ENCODE data around the gene CIT.
"Not testable (repeated sequence)": the region's sequence is repeated elsewhere in the genome, so short reads cannot be mapped to it uniquely, and the experiment has no call there.

CIT gene, protein sequence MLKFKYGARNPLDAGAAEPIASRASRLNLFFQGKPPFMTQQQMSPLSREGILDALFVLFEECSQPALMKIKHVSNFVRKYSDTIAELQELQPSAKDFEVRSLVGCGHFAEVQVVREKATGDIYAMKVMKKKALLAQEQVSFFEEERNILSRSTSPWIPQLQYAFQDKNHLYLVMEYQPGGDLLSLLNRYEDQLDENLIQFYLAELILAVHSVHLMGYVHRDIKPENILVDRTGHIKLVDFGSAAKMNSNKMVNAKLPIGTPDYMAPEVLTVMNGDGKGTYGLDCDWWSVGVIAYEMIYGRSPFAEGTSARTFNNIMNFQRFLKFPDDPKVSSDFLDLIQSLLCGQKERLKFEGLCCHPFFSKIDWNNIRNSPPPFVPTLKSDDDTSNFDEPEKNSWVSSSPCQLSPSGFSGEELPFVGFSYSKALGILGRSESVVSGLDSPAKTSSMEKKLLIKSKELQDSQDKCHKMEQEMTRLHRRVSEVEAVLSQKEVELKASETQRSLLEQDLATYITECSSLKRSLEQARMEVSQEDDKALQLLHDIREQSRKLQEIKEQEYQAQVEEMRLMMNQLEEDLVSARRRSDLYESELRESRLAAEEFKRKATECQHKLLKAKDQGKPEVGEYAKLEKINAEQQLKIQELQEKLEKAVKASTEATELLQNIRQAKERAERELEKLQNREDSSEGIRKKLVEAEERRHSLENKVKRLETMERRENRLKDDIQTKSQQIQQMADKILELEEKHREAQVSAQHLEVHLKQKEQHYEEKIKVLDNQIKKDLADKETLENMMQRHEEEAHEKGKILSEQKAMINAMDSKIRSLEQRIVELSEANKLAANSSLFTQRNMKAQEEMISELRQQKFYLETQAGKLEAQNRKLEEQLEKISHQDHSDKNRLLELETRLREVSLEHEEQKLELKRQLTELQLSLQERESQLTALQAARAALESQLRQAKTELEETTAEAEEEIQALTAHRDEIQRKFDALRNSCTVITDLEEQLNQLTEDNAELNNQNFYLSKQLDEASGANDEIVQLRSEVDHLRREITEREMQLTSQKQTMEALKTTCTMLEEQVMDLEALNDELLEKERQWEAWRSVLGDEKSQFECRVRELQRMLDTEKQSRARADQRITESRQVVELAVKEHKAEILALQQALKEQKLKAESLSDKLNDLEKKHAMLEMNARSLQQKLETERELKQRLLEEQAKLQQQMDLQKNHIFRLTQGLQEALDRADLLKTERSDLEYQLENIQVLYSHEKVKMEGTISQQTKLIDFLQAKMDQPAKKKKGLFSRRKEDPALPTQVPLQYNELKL (N-terminal part only)

DNA sequence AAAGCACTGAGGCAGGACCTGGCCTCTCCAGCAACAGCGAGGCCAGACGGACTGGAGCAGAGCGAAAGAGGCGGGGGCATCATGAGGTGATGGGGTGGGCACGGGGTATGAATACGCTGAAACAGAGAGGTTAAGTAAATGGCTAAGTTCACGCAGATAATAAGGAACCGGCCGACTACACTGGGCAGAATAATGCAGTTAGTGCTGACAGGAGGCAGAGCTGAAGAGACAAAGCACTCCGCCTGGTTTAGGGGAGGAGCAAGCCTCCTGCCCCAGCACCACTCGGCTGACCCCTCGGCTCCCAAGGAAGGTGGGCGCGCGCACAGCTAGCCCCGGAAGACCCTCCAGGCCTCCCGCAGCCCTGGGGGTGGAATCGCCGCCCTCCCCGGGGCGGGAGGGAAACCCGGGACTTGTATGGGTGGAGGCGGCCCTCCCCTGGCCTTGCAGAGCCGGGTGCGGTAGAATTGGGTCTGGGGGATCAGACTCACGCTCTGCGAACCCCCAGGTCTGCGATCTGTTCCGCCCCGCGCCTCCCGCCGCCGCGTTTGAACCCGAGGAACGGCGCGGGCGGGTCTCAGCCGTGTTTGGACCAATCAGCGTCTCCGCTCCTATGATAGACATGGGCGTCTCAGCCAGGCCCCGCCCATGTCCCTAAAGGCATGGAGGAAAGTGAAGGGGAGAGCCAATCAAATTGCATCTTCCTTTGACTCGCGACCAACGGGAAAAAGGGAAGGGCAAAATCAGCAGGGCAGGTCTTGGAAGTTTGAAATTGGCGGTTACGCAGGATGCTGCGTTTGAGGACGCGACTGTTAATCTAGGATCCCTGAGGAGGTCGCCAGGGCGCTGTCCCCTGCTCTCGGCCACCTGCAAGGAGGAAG is at the start of gene CIT:
TSS of gene CIT (minus strand) at position 560 of the 878 bp plus-strand sequence. CDS start 1,152 bp downstream, outside the sequence.
- in situ Hi-C loops (cut with MboI; ENCODE audit: low sequenced_read_pairs), result no loop called here

DNA sequence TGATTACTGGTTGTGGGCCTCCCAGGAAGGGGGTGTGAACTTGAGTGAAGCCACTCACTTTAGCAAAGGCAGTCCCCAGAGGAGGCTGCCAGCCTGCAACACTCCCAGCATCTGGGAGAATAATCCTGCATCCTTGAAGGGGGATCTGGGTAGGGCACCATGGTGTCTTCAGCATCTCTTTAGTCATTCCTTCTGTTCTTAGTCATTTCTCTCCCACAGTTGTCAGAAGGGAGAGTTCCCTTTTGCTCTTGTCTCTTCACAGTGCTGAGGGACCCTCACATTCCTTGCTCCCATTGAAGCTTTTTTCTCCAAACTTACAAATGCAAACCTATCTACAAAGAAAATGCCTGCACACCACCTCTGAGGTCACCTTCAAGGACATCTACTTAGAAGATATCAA is 48.1 kb upstream of the CIT start:
- in situ Hi-C loops (cut with MboI; ENCODE audit: low sequenced_read_pairs), result no loop called here

DNA sequence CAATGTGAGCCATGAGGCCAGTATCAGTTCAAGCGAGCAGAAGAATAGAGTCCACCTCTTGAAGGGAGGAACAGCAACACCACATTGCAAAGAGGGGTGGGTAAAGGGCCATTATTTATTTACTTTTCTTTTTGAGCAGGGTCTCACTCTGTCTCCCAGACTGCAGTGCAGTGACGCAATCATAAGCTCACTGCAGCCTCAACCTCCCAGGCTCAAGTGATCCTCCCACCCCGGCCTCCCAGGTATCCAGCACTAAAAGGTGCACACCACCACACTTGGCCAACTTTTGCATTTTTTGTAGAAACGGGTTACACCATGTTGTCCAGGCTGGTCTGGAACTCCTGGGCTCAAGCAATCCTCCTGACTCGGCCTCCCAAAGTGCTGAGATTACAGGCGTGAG is 42.9 kb upstream of the CIT start:
- in situ Hi-C loops (cut with MboI; ENCODE audit: low sequenced_read_pairs), result no loop called here

DNA sequence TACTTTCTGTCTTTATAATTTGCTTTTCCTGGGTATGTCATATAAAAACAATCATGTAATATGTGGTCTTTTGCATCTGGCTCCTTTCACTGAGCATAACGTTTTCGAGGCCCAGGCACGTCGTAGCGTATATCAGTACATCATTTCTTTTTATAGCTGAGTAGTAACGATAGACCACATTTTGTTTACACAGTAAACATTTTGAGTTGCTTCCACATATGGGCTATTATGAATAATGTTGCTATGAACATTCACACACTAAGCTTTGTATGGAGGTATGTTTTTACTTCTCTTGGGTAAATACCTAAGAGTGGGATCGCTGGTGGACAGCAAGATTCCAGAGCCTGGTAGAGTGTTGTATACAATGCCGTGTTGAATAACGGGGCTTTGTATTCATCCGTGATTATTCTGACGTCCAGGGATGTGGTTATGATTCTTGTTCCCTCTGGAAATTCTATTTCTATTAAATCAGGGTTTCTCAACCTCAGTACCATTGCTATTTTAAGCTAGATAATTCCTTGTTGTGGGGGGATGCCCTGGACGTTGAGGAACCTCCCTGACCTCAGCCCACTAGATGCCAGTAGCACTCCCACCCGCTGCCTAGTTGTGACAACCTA is 38.9 kb upstream of the CIT start:
- in situ Hi-C loops (cut with MboI; ENCODE audit: low sequenced_read_pairs), result no loop called here

DNA sequence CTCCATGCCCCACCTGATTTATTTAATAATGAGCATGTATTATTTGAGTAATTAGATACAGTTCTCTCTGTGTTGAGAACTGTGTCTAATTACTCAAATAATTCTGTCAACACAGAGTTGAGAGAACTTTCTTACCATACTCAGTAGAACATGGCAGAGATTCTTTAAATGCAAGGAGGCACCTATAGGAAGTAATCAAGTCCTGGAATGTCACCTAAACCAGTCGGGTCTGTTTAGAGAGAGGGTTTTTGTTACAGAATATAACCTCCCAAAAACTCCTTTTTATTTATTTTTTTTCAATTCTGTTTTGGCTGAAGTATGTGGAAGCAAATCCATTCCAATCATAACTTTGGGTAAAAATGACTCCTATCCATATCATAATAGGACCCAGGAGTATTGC is 37.5 kb upstream of the CIT start:
- in situ Hi-C loops (cut with MboI; ENCODE audit: low sequenced_read_pairs), result no loop called here

DNA sequence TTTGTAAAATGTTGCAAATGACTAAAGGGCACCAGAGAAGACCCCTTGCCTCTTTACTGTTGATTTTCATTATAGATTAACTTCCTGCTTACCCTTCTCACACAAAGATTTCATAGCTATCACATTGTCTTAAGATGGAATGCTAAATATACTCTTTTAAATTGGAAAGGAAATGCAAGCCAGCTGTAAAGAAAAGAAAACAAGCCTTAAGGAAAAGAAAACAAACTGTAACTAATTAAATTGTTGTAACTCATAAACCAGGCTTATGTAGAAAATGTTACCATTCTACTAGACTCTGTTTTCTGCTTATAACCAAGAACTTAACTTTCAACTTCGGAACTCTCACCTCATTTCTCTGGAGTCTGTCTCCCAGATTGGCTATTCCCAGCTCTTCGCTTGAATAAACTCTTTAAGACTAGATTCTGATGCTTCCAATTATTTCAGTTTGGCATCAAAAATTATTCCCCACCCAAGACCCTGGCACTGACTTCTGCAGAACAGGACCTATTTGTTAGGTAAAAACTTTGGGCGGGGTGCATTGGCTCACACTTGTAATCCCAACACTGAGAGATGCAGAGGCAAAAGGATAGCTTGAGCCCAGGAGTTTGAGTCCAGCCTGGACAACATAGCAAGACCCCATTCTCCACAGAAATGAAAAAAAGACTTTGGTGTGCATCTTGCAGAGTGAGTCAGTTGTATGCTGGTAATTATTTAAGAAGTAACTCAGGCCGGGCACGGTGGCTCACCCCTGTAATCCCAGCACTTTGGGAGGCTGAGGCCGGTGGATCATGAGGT is 36.6 kb upstream of the CIT start:
- in situ Hi-C loops (cut with MboI; ENCODE audit: low sequenced_read_pairs), result no loop called here

- in situ Hi-C loops (cut with MboI; ENCODE audit: low sequenced_read_pairs), result no loop called here
These were observed 34.1 kb upstream of the CIT start for GRCh38 chr12:119911182-119911581.

GRCh38 chr12:119910586-119910985 is 33.5 kb upstream of the CIT start:
- in situ Hi-C loops (cut with MboI; ENCODE audit: low sequenced_read_pairs), result no loop called here

GRCh38 chr12:119902084-119902509 is 25.0 kb upstream of the CIT start:
- in situ Hi-C loops (cut with MboI; ENCODE audit: low sequenced_read_pairs), result no loop called here

DNA sequence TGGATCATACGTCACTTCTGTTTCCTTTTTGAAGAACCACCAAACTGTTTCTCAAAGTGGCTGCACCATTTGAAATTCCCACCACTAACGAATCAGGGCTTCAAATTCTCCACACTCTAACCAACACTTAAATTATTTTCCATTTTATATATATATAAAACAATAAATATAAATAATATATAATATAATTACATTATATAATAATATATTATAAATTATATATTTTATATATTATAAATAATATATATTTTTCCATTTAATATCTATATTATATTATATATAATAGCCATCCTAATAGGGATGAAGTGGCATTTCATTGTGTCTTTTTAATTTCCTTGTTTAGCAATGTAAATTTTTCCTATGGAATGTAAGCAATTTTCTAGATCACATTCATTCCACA is 24.6 kb upstream of the CIT start:
- in situ Hi-C loops (cut with MboI; ENCODE audit: low sequenced_read_pairs), result no loop called here

- in situ Hi-C loops (cut with MboI; ENCODE audit: low sequenced_read_pairs), result no loop called here
These were observed 17.8 kb upstream of the CIT start for GRCh38 chr12:119894916-119895315.

DNA sequence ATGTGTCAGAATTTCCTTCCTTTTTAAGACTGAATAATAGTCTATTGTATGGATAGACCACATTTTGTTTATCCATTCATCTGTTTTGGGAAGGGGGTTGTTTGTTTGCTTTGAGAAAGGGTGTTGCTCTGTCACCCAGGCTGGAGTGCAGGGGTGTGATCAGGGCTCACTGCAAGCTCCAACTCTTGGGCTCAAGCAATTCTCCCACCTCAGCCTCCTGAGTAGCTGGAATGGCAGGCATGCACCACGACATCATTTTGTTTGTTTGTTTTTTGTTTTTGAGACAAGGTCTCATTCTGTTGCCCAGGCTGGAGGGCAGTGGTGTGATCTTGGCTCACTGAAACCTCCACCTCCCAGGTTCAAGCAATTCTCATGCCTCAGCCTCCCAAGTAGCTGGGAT is 15.5 kb upstream of the CIT start:
- in situ Hi-C loops (cut with MboI; ENCODE audit: low sequenced_read_pairs), result not testable (repeated sequence)

GRCh38 chr12:119885549-119885948 is 8.4 kb upstream of the CIT start:
- in situ Hi-C loops (cut with MboI; ENCODE audit: low sequenced_read_pairs), result no loop called here

DNA sequence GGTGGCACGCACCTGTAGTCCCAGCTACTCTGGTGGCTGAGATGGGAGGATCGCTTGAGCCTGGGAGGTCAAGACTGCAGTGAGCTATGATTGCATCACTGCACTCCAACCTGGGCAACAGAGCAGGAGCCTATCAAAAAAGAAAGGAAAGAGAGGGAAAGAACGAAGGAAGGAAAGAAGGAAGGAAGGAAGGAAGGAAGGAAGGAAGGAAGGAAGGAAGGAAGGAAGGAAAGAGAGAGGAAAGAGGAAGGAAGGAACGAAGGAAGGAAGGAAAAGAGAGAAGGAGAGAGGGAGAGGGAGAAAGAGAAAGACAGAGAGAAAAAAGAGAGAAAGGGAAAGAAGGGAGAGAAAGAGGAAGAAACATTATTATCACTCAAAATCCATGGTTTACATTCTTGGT is 6.7 kb upstream of the CIT start:
- in situ Hi-C loops (cut with MboI; ENCODE audit: low sequenced_read_pairs), result not testable (repeated sequence)

- in situ Hi-C loops (cut with MboI; ENCODE audit: low sequenced_read_pairs), result no loop called here
These were observed 6.1 kb upstream of the CIT start for GRCh38 chr12:119883237-119883636.

GRCh38 chr12:119877639-119877948 is 474 bp upstream of the CIT start:
- in situ Hi-C loops (cut with MboI; ENCODE audit: low sequenced_read_pairs), result no loop called here

DNA sequence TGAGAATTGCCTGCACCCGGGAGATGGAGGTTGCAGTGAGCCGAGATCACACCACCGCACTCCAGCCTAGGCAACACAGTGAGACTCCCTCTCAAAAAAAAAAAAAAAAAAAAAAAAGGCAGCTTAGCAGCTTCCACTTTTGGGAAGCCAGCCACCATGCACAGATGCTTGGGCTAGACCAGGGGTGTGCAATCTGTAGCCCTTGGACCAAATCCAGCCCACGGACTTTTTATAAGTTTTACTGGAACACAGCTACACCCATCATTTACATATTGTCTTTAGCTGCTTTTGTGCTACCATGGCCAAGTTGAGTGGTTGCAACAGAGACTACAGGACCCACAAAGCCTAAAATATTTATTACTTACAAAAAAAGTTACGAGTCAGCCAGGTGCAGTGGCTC is 6.7 kb downstream of the CIT start:
- in situ Hi-C loops (cut with MboI; ENCODE audit: low sequenced_read_pairs), result no loop called here

- in situ Hi-C loops (cut with MboI; ENCODE audit: low sequenced_read_pairs), result no loop called here
These were observed 7.4 kb downstream of the CIT start for GRCh38 chr12:119869720-119870119.

- in situ Hi-C loops (cut with MboI; ENCODE audit: low sequenced_read_pairs), result no loop called here
These were observed 8.1 kb downstream of the CIT start for GRCh38 chr12:119868992-119869391.

All from HL-60/S4 treated with retinoic acid at 250 ng/mL for 4 days and 3 days (cell line).